ENCODE results near the gene COL28A1. TPM values are rescaled to one million over a fixed set of nuclear protein-coding genes. Genes with fewer than 3 reads are reported as not detected.

Gene COL28A1
- total and polyA plus RNA-seq, 4 donors: 0.05 to 0.50 (median 0.18) TPM

- TF ChIP-seq, protein P1, sequence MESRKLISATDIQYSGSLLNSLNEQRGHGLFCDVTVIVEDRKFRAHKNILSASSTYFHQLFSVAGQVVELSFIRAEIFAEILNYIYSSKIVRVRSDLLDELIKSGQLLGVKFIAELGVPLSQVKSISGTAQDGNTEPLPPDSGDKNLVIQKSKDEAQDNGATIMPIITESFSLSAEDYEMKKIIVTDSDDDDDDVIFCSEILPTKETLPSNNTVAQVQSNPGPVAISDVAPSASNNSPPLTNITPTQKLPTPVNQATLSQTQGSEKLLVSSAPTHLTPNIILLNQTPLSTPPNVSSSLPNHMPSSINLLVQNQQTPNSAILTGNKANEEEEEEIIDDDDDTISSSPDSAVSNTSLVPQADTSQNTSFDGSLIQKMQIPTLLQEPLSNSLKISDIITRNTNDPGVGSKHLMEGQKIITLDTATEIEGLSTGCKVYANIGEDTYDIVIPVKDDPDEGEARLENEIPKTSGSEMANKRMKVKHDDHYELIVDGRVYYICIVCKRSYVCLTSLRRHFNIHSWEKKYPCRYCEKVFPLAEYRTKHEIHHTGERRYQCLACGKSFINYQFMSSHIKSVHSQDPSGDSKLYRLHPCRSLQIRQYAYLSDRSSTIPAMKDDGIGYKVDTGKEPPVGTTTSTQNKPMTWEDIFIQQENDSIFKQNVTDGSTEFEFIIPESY (IDR thresholded peaks at IDR 0.05): no peak
- TF ChIP-seq HNF4G (IDR thresholded peaks at IDR 0.05): no peak
Measured at GRCh38 chr7:7335215-7335614, 200.5 kb downstream of the COL28A1 start (continued).

GRCh38 chr7:7333610-7334009, 202.1 kb downstream of the COL28A1 start:
- H3K36me3 ChIP-seq (ENCODE audit: control insufficient read depth in 4 of 4, insufficient read depth in 3 of 4, low read depth in 1 of 4, low read length in 3 of 4): no peaks in the 10 kb centered on the region
- H3K27me3 ChIP-seq (ENCODE audit: control insufficient read depth in 4 of 4, insufficient read depth in 4 of 4, low read length in 3 of 4): no peaks in the 10 kb centered on the region
- no peak for TF ChIP-seq GABPA (IDR thresholded peaks at IDR 0.05 in 1 of 2, conservative IDR thresholded peaks at IDR 0.05 in 1 of 2)
- no peak for TF ChIP-seq FOXA2 (IDR thresholded peaks at IDR 0.05)
- TF ChIP-seq JUND (IDR thresholded peaks at IDR 0.05): no peak
- no peak for TF ChIP-seq EGR1 (IDR thresholded peaks at IDR 0.05; ENCODE audit: low read depth in 2 of 2)
- H3K9ac ChIP-seq (ENCODE audit: low read depth in 1 of 2, low read length in 2 of 2): no peak overlapping the region
- DNase-seq (ENCODE audit: low spot score): no peak
- no peak overlapping the region for H3K27ac ChIP-seq (ENCODE audit: low read depth in 1 of 2, low read length in 2 of 2)
- H3K4me3 ChIP-seq (ENCODE audit: low read depth in 1 of 3, low read length in 3 of 3): no peak overlapping the region
- no peaks in the 10 kb centered on the region for H3K9me3 ChIP-seq (ENCODE audit: control insufficient read depth in 4 of 4, low read length in 3 of 4)
- WGBS: 84% methylated on average over 3 of the region's 3 CpGs
- no peaks in the 10 kb centered on the region for H3K4me1 ChIP-seq (ENCODE audit: control insufficient read depth in 4 of 4, insufficient read depth in 4 of 4, low read length in 3 of 4)

DNA sequence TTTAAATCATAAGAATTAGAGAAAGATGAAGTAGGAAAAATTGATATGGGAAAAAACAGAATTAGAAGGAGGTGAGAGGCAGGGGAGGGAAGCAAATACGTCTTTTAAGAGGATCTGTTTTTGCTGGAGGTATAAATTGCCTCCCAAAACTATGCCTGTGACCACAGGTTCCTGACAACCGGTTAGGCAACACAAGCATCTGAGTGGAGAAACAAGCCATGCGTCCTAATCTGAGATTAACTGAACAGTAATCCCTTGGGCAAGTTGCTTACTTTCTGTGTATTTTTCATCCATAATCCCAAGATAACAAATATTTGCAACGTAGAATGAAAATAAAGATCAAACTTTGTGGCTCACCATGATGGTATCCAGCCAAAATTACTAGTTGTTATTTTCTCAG, 204.2 kb downstream of the COL28A1 start:
- WGBS: 81% methylated on average over 4 of the region's 4 CpGs
- no peak overlapping the region for H3K27ac ChIP-seq (ENCODE audit: low read depth in 1 of 2, low read length in 2 of 2)
- no peak for DNase-seq (ENCODE audit: low spot score)
- no peaks in the 10 kb centered on the region for H3K27me3 ChIP-seq (ENCODE audit: control insufficient read depth in 4 of 4, insufficient read depth in 4 of 4, low read length in 3 of 4)
- no peaks in the 10 kb centered on the region for H3K36me3 ChIP-seq (ENCODE audit: control insufficient read depth in 4 of 4, insufficient read depth in 3 of 4, low read depth in 1 of 4, low read length in 3 of 4)
- TF ChIP-seq FOXA1 (IDR thresholded peaks at IDR 0.05) (no peak), RAD21 (IDR thresholded peaks at IDR 0.05) (no peak), FOXA2 (IDR thresholded peaks at IDR 0.05) (no peak), SP1 (IDR thresholded peaks at IDR 0.05) (no peak), HNF4G (IDR thresholded peaks at IDR 0.05) (no peak), JUND (IDR thresholded peaks at IDR 0.05) (no peak), RXRA (IDR thresholded peaks at IDR 0.05) (no peak), EGR1 (IDR thresholded peaks at IDR 0.05; ENCODE audit: low read depth in 2 of 2) (no peak), TAF1 (conservative IDR thresholded peaks at IDR 0.05) (no peak), YY1 (IDR thresholded peaks at IDR 0.05) (no peak), HNF4A (conservative IDR thresholded peaks at IDR 0.05) (no peak), NR2F2 (IDR thresholded peaks at IDR 0.05) (no peak), GABPA (IDR thresholded peaks at IDR 0.05 in 1 of 2, conservative IDR thresholded peaks at IDR 0.05 in 1 of 2) (no peak)
- TF ChIP-seq, protein P2, sequence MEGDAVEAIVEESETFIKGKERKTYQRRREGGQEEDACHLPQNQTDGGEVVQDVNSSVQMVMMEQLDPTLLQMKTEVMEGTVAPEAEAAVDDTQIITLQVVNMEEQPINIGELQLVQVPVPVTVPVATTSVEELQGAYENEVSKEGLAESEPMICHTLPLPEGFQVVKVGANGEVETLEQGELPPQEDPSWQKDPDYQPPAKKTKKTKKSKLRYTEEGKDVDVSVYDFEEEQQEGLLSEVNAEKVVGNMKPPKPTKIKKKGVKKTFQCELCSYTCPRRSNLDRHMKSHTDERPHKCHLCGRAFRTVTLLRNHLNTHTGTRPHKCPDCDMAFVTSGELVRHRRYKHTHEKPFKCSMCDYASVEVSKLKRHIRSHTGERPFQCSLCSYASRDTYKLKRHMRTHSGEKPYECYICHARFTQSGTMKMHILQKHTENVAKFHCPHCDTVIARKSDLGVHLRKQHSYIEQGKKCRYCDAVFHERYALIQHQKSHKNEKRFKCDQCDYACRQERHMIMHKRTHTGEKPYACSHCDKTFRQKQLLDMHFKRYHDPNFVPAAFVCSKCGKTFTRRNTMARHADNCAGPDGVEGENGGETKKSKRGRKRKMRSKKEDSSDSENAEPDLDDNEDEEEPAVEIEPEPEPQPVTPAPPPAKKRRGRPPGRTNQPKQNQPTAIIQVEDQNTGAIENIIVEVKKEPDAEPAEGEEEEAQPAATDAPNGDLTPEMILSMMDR (IDR thresholded peaks at IDR 0.05; ENCODE audit: low read depth, low read length, missing input control): no peak
- TF ChIP-seq, protein P1 (IDR thresholded peaks at IDR 0.05): no peak
- TF ChIP-seq, protein P3, sequence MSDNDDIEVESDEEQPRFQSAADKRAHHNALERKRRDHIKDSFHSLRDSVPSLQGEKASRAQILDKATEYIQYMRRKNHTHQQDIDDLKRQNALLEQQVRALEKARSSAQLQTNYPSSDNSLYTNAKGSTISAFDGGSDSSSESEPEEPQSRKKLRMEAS (IDR thresholded peaks at IDR 0.05): no peak
- TF ChIP-seq, protein P4, sequence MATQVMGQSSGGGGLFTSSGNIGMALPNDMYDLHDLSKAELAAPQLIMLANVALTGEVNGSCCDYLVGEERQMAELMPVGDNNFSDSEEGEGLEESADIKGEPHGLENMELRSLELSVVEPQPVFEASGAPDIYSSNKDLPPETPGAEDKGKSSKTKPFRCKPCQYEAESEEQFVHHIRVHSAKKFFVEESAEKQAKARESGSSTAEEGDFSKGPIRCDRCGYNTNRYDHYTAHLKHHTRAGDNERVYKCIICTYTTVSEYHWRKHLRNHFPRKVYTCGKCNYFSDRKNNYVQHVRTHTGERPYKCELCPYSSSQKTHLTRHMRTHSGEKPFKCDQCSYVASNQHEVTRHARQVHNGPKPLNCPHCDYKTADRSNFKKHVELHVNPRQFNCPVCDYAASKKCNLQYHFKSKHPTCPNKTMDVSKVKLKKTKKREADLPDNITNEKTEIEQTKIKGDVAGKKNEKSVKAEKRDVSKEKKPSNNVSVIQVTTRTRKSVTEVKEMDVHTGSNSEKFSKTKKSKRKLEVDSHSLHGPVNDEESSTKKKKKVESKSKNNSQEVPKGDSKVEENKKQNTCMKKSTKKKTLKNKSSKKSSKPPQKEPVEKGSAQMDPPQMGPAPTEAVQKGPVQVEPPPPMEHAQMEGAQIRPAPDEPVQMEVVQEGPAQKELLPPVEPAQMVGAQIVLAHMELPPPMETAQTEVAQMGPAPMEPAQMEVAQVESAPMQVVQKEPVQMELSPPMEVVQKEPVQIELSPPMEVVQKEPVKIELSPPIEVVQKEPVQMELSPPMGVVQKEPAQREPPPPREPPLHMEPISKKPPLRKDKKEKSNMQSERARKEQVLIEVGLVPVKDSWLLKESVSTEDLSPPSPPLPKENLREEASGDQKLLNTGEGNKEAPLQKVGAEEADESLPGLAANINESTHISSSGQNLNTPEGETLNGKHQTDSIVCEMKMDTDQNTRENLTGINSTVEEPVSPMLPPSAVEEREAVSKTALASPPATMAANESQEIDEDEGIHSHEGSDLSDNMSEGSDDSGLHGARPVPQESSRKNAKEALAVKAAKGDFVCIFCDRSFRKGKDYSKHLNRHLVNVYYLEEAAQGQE (IDR thresholded peaks at IDR 0.05): no peak
- TF ChIP-seq, protein P5, sequence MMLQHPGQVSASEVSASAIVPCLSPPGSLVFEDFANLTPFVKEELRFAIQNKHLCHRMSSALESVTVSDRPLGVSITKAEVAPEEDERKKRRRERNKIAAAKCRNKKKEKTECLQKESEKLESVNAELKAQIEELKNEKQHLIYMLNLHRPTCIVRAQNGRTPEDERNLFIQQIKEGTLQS (IDR thresholded peaks at IDR 0.05): no peak
- no peaks in the 10 kb centered on the region for H3K4me1 ChIP-seq (ENCODE audit: control insufficient read depth in 4 of 4, insufficient read depth in 4 of 4, low read length in 3 of 4)
- no peak overlapping the region for H3K4me3 ChIP-seq (ENCODE audit: low read depth in 1 of 3, low read length in 3 of 3)
- no peak overlapping the region for H3K9ac ChIP-seq (ENCODE audit: low read depth in 1 of 2, low read length in 2 of 2)
- H3K9me3 ChIP-seq (ENCODE audit: control insufficient read depth in 4 of 4, low read length in 3 of 4): no peaks in the 10 kb centered on the region

Data from liver (tissue), 9 donors.